Fibroblast of the aortic adventitia (primary cell): Measurements from ENCODE around the gene FHIT. TPM values are rescaled to one million over a fixed set of nuclear protein-coding genes. Genes with fewer than 3 reads are reported as not detected.
"Not testable (repeated sequence)": the region's sequence is repeated elsewhere in the genome, so short reads cannot be mapped to it uniquely, and the experiment has no call there.

Experiments
- DNase-seq: peaks from one replicate; pipeline ENCODE4 v3.0.0-alpha.2; 2010; ENCODE audit warnings: low read depth
- H3K4me3 ChIP-seq: 2 replicates; pipeline ENCODE4 v1.5.1; 2011; ENCODE audit warnings: low read depth, mild to moderate bottlenecking, control low read depth, low read length, moderate library complexity
- total RNA-seq: library from RNA; depleted of rRNA; stranded (reverse); fragments of >200 nt; gene quantifications from 2 replicates; pipeline ENCODE4 v1.2.3, GENCODE V29; 2012; ENCODE audit warnings: low replicate concordance
- TF ChIP-seq, protein P1 (sequence below): IDR thresholded peaks from 2 replicates; pipeline ENCODE4 v1.5.1; 2011; ENCODE audit warnings: mild to moderate bottlenecking, low read length, control low read depth, inconsistent platforms; ENCODE audit not compliant: insufficient read depth

FHIT gene
- total RNA-seq, 1 donor = 1.5 TPM

DNA sequence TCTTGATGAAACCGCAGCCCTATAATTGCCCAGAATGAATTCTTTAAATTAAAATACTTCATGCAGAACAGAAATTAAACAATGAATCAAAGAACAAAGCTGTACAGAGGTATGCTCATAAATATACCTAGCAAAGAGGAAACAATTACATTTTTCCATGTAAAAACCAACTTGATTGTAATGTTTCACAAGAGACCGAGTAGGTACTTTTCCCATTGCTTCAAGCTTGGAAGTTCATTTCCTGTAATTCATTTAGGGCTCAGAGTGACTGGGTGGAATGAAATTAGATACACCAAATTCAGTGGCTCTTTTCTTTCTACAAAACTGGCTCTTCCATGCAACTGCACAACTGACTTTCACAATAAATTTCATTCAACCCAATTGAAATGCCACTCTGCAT, 51.4 kb downstream of the FHIT start:
- no peak for DNase-seq
- H3K4me3 ChIP-seq = no peak overlapping the region
- TF ChIP-seq, protein P1, sequence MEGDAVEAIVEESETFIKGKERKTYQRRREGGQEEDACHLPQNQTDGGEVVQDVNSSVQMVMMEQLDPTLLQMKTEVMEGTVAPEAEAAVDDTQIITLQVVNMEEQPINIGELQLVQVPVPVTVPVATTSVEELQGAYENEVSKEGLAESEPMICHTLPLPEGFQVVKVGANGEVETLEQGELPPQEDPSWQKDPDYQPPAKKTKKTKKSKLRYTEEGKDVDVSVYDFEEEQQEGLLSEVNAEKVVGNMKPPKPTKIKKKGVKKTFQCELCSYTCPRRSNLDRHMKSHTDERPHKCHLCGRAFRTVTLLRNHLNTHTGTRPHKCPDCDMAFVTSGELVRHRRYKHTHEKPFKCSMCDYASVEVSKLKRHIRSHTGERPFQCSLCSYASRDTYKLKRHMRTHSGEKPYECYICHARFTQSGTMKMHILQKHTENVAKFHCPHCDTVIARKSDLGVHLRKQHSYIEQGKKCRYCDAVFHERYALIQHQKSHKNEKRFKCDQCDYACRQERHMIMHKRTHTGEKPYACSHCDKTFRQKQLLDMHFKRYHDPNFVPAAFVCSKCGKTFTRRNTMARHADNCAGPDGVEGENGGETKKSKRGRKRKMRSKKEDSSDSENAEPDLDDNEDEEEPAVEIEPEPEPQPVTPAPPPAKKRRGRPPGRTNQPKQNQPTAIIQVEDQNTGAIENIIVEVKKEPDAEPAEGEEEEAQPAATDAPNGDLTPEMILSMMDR = no peak

DNA sequence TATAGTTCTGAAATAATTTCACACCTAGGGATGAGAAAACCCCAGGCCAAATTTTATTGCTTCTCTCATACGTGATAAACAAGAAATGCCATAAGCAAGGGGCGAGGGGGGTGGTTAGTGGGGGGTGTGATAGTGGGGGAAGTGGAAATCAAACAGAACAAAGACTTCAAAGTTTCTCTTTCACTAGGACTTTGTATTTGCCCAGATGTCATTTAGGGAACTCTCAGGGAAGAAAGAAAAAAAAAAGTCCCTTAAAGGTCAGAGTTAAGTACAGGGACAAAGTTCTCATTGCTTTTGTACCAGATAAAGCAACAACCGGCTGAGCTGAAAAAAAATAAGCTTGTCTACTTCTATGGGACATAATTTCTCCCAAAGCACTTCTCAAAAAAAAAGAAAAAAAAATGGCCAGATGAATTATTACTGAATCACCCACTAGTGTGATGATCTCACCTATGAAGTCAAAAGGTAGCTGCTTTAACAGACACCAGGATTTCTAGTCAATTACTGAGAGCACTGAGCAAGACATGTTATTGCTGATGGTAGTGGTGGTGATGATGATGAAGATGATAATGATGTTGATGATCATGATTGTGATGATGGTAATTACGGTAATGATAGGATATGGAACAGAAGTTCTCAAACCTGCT, 56.2 kb downstream of the FHIT start:
- TF ChIP-seq, protein P1 = no peak
- DNase-seq = no peak
- H3K4me3 ChIP-seq = no peak overlapping the region

DNA sequence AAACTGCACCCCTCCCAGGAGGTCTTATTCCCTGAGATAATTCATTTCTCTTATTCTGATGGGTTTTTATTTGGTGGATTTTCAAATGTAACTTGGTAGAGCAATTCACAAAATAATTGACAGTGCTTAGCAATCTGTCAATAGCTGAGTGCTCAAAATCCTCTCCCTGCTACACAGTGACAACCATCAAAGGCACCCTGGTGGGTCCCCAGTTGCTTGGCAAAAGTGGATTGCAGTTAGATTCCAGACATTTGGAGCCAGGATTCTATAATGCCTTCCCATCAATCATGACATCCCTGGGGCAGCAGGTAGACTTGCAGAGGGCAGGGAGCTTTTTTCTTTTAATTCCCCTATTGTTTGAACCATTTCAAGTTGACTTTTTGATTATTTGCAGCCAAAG, 59.0 kb downstream of the FHIT start:
- no peak overlapping the region for H3K4me3 ChIP-seq
- TF ChIP-seq, protein P1 = no peak
- no peak for DNase-seq

DNA sequence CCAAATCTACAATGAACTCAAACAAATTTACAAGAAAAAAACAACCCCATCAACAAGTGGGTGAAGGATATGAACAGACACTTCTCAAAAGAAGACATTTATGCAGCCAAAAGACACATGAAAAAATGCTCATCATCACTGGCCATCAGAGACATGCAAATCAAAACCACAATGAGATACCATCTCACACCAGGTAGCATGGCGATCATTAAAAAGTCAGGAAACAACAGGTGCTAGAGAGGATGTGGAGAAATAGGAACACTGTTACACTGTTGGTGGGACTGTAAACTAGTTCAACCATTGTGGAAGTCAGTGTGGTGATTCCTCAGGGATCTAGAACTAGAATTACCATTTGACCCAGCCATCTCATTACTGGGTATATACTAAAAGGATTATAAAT, 61.0 kb downstream of the FHIT start:
- not testable (repeated sequence) for H3K4me3 ChIP-seq, DNase-seq

DNA sequence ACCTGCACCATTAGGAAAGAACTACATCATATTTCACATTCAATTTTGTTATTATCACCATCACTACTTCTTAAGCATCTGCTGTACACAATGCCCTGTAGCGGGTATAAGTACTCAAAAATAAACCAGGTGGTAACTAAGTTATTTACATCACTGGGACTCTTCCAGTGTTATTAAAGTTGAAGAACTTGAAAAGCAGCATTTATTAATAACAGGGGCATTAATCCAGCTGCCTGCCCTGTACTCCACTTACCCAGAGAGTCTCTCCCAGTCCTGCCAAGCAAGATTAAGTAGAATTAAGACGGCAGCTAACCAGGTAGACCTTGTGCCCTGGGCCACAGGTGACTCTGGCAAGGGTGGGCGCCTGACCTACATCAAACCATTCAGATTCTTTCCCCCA, 65.2 kb downstream of the FHIT start:
- H3K4me3 ChIP-seq = no peak overlapping the region
- DNase-seq = no peak
- TF ChIP-seq, protein P1 = no peak

DNA sequence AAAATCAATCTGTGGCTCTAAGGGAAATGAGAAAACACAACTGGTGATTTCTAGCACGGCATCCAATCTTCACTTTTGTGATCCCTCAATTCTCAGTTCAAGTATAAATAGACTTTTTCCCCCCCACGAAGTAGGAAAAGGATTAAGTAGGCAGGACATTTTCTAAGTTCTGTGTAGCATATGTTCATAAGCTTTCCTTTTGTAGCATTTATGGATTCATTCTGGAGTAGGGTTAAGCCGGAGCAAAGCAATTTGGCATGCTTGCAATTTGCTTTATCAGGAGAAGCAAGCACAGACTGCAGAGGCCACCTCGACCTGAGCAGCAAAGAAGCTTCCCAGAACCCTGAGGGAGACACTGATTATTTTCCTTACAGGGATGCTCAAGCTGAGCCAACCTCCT, 66.3 kb downstream of the FHIT start:
- TF ChIP-seq, protein P1 = no peak
- no peak overlapping the region for H3K4me3 ChIP-seq
- DNase-seq = no peak

DNA sequence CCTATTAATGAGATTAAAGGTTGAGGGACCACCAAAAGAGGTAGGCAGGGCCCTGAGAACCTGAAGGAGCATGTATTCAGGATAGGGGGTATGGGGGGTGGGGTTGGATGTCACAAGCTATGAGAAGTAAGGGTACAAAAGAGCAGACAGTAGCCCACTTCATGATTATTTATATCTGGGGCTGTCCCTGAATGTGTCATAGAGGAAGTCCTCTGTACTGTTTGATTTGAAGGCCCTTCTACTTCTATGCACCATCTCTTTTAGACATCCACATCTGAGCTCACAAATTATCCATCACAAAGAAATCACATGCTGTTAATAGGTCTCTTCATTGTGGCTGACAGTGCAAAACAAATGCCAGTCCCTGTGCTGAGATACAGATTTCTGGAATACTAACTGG, 68.6 kb downstream of the FHIT start:
- no peak for DNase-seq
- no peak overlapping the region for H3K4me3 ChIP-seq
- TF ChIP-seq, protein P1 = no peak
